GM23338 (cell line): ENCODE data around the gene LIF. TPM values are rescaled to one million over a fixed set of nuclear protein-coding genes. Genes with fewer than 3 reads are reported as not detected.

Experiments
- ATAC-seq: fragments of 200-7000 bp; cut with Tn5 transposase; 3 replicates; pipeline ENCODE4 v1.9.1; 2020
- DNase-seq: peaks from one replicate; pipeline ENCODE4 v3.0.0-alpha.2; 2015; ENCODE audit warnings: low spot score
- H2AFZ ChIP-seq: fragments of 200-600 bp; sonication (generic); 2 replicates; pipeline ENCODE4 v1.8.0; 2016; ENCODE audit warnings: antibody characterized with exemption, mild to moderate bottlenecking, moderate library complexity
- H3F3A ChIP-seq: fragments of 200-600 bp; sonication (generic); replicated peaks from 2 replicates; pipeline ENCODE4 v1.8.0; 2017; ENCODE audit warnings: antibody characterized with exemption, mixed run types, low read depth
- H3K27ac ChIP-seq: fragments of 200-600 bp; sonication (generic); 2 replicates; pipeline ENCODE4 v1.6.1; 2016; ENCODE audit warnings: low read depth
- H3K27me3 ChIP-seq: fragments of 200-600 bp; sonication (generic); 2 replicates; pipeline ENCODE4 v1.8.0; 2016; ENCODE audit warnings: mild to moderate bottlenecking, mixed run types, moderate library complexity; ENCODE audit not compliant: insufficient read depth
- H3K36me3 ChIP-seq: fragments of 200-600 bp; sonication (generic); 2 replicates; pipeline ENCODE4 v1.8.0; 2016; ENCODE audit warnings: mild to moderate bottlenecking; ENCODE audit not compliant: insufficient read depth
- H3K4me1 ChIP-seq: fragments of 200-600 bp; sonication (generic); 2 replicates; pipeline ENCODE4 v1.8.0; 2016; ENCODE audit warnings: mild to moderate bottlenecking, moderate library complexity; ENCODE audit not compliant: insufficient read depth
- H3K4me2 ChIP-seq: fragments of 200-600 bp; sonication (generic); 2 replicates; pipeline ENCODE4 v1.7.1; 2017; ENCODE audit warnings: mixed run types
- H3K4me3 ChIP-seq: fragments of 200-600 bp; sonication (generic); 2 replicates; pipeline ENCODE4 v1.6.1; 2016; ENCODE audit warnings: mixed run types
- H3K79me2 ChIP-seq: fragments of 200-600 bp; sonication (generic); replicated peaks from 2 replicates; pipeline ENCODE4 v1.8.0; 2017; ENCODE audit warnings: mild to moderate bottlenecking; ENCODE audit not compliant: insufficient read depth
- H3K9me2 ChIP-seq: fragments of 200-600 bp; sonication (generic); 2 replicates; pipeline ENCODE4 v1.8.0; 2017; ENCODE audit not compliant: insufficient read depth
- H4K20me1 ChIP-seq: fragments of 200-600 bp; sonication (generic); replicated peaks from 2 replicates; pipeline ENCODE4 v1.8.0; 2017; ENCODE audit warnings: mild to moderate bottlenecking; ENCODE audit not compliant: insufficient read depth
- H3K27ac Mint-ChIP-seq: 2 replicates; pipeline ENCODE4 v1.8.0; 2020; ENCODE audit warnings: inconsistent platforms, mild to moderate bottlenecking, moderate library complexity, mixed read lengths
- H3K27me3 Mint-ChIP-seq: 3 replicates; pipeline ENCODE4 v1.8.0; 2022; ENCODE audit warnings: low read depth, mild to moderate bottlenecking, moderate library complexity, mixed read lengths, inconsistent platforms; ENCODE audit not compliant: insufficient read depth, poor library complexity
- H3K36me3 Mint-ChIP-seq: 3 replicates; pipeline ENCODE4 v1.8.0; 2021; ENCODE audit warnings: low read depth, mild to moderate bottlenecking, inconsistent platforms, moderate library complexity, mixed read lengths
- H3K4me1 Mint-ChIP-seq: 3 replicates; pipeline ENCODE4 v1.8.0; 2020; ENCODE audit warnings: mild to moderate bottlenecking, inconsistent platforms, mixed read lengths
- H3K4me3 Mint-ChIP-seq: 3 replicates; pipeline ENCODE4 v1.8.0; 2021; ENCODE audit warnings: moderate library complexity, mild to moderate bottlenecking, inconsistent platforms, mixed read lengths
- H3K9me3 Mint-ChIP-seq: 3 replicates; pipeline ENCODE4 v1.8.0; 2020; ENCODE audit warnings: moderate library complexity, mild to moderate bottlenecking, inconsistent platforms, mixed read lengths
- CREB1 ChIP-seq: fragments of 250-450 bp; sonication (Bioruptor Pico); IDR thresholded peaks from 2 replicates; pipeline ENCODE4 v1.5.0; 2020; ENCODE audit warnings: low read depth, mild to moderate bottlenecking, moderate library complexity
- CTCF ChIP-seq, 2 experiments: fragments of 200-600 bp in 1 of 2; sonication (generic) in 1 of 2; conservative IDR thresholded peaks; 2 replicates each; pipeline versions ENCODE4 v1.5.1 to v1.6.1; 2016 to 2017; ENCODE audit warnings: antibody characterized with exemption in 2 of 2, low read depth in 2 of 2, mild to moderate bottlenecking in 2 of 2, moderate library complexity in 1 of 2
- EZH2 ChIP-seq: fragments of 200-600 bp; sonication (generic); IDR thresholded peaks from one replicate; pipeline ENCODE4 v1.8.0; 2017; ENCODE audit warnings: antibody characterized with exemption, mild to moderate bottlenecking, low read depth; ENCODE audit not compliant: unreplicated experiment
- EZH2phosphoT487 ChIP-seq: fragments of 200-600 bp; sonication (generic); IDR thresholded peaks from one replicate; pipeline ENCODE4 v1.8.1; 2018; ENCODE audit warnings: antibody characterized with exemption; ENCODE audit not compliant: unreplicated experiment
- JUNB ChIP-seq: IDR thresholded peaks from one replicate; pipeline ENCODE4 v1.6.1; 2016; ENCODE audit warnings: antibody characterized with exemption; ENCODE audit not compliant: unreplicated experiment
- POLR2AphosphoS5 ChIP-seq: IDR thresholded peaks from 2 replicates; pipeline ENCODE4 v1.6.1; 2016; ENCODE audit warnings: antibody characterized with exemption, low read depth
- REST ChIP-seq: IDR thresholded peaks from one replicate; pipeline ENCODE4 v1.6.1; 2018; ENCODE audit warnings: antibody characterized with exemption; ENCODE audit not compliant: unreplicated experiment
- ZNF114 ChIP-seq: fragments of 250-450 bp; sonication (Bioruptor Pico); IDR thresholded peaks from 2 replicates; pipeline ENCODE4 v1.5.0; 2020; ENCODE audit warnings: mild to moderate bottlenecking, moderate library complexity
- ZNF462 ChIP-seq: fragments of 250-450 bp; sonication (Bioruptor Pico); IDR thresholded peaks from 2 replicates; pipeline ENCODE4 v1.5.0; 2020; ENCODE audit warnings: mild to moderate bottlenecking, moderate library complexity
- polyA plus RNA-seq: library from polyadenylated mRNA; unstranded; fragments of >200 nt; fragmentation: Nextera tagmentation; extraction: Ambion mirVana; gene quantifications from 2 replicates; pipeline ENCODE4 v1.2.1, GENCODE V29; 2016
- total RNA-seq: library from RNA; depleted of rRNA; stranded (reverse); fragments of >200 nt; shearing (Covaris generic); gene quantifications from 2 replicates; pipeline ENCODE4 v1.2.3, GENCODE V29; 2014
- TF ChIP-seq, protein P1 (sequence below): IDR thresholded peaks from 2 replicates; pipeline ENCODE4 v1.6.1; 2016; ENCODE audit warnings: antibody characterized with exemption

Gene LIF
- total and polyA plus RNA-seq, 2 experiments from 2014 or later, result 1.8 to 3.6 TPM

DNA sequence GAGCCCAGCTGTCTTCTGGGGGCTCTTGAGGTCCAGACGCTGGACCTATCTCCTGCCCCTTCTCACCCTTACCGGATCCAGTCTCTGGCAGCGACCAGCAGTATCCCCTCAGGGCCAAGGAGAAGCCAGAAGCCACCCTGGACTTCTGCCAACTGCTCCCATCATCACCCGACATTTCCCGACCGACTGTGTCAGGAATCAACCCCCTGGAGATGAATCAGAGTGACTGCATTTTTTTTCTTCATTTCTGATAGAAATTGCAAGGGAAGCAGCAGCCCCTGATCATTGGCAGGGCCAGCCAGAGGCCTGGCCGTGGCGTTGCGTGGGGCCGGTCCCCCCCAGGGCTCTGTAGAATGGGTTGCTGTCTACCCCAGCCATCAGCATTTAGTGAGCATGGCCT, 5.2 kb upstream of the LIF start:
- H3K27me3 ChIP-seq, result no peaks in the 10 kb centered on the region
- H3K79me2 ChIP-seq, result no peaks in the 10 kb centered on the region
- no peaks in the 10 kb centered on the region for H3K36me3 ChIP-seq
- peaks cover 14% of the 10 kb centered on the region for H3K27me3 Mint-ChIP-seq
- ATAC-seq (no peak), DNase-seq (no peak)
- no peak overlapping the region for H3K27ac ChIP-seq
- H3K4me1 ChIP-seq, result peaks cover 19% of the 10 kb centered on the region
- no peak for TF ChIP-seq CTCF (conservative IDR thresholded peaks at IDR 0.05; ENCODE audit: low read depth in 2 of 2)
- TF ChIP-seq REST, result no peak
- TF ChIP-seq EZH2phosphoT487, result no peak
- TF ChIP-seq JUNB, result no peak
- TF ChIP-seq, protein P1, sequence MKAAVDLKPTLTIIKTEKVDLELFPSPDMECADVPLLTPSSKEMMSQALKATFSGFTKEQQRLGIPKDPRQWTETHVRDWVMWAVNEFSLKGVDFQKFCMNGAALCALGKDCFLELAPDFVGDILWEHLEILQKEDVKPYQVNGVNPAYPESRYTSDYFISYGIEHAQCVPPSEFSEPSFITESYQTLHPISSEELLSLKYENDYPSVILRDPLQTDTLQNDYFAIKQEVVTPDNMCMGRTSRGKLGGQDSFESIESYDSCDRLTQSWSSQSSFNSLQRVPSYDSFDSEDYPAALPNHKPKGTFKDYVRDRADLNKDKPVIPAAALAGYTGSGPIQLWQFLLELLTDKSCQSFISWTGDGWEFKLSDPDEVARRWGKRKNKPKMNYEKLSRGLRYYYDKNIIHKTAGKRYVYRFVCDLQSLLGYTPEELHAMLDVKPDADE, result no peak
- no peak for TF ChIP-seq EZH2
- no peak for TF ChIP-seq CREB1 (CRISPR knock-in tag)
- TF ChIP-seq ZNF114 (CRISPR knock-in tag), result no peak
- no peak for TF ChIP-seq ZNF462
- no peak for TF ChIP-seq POLR2AphosphoS5
- no peak overlapping the region for H3K4me3 ChIP-seq
- H3F3A ChIP-seq, result no peaks in the 10 kb centered on the region
- no peaks in the 10 kb centered on the region for H3K36me3 Mint-ChIP-seq
- H3K27ac Mint-ChIP-seq, result no peak overlapping the region
- no peaks in the 10 kb centered on the region for H3K9me3 Mint-ChIP-seq
- H3K4me2 ChIP-seq, result no peak overlapping the region
- no peaks in the 10 kb centered on the region for H3K9me2 ChIP-seq
- peaks cover 36% of the 10 kb centered on the region for H3K4me1 Mint-ChIP-seq
- no peaks in the 10 kb centered on the region for H4K20me1 ChIP-seq
- H2AFZ ChIP-seq, result no peak overlapping the region
- no peak overlapping the region for H3K4me3 Mint-ChIP-seq
